Fibroblast of mammary gland (primary cell): ENCODE results near the gene PIP4K2A.

Source experiments
- DNase-seq: peaks from one replicate; pipeline ENCODE4 v3.0.0-alpha.2; 2010; ENCODE audit warnings: low read depth
- H3K4me3 ChIP-seq: 2 replicates; pipeline ENCODE4 v1.5.1; 2011; ENCODE audit warnings: low read depth, mild to moderate bottlenecking, low read length, moderate library complexity; ENCODE audit not compliant: control insufficient read depth
- CTCF ChIP-seq: conservative IDR thresholded peaks from 2 replicates; pipeline ENCODE4 v1.5.1; 2011; ENCODE audit warnings: low read depth, low read length, inconsistent platforms; ENCODE audit not compliant: control insufficient read depth, insufficient read depth

PIP4K2A gene

GRCh38 chr10:22604344-22605126 lies 109.8 kb downstream of the PIP4K2A start:
- no peak for TF ChIP-seq CTCF
- DNase-seq = no peak
- H3K4me3 ChIP-seq = no peak overlapping the region

GRCh38 chr10:22603581-22603980 lies 110.8 kb downstream of the PIP4K2A start:
- H3K4me3 ChIP-seq = no peak overlapping the region
- no peak for TF ChIP-seq CTCF
- no peak for DNase-seq

- no peak for DNase-seq
- TF ChIP-seq CTCF = no peak
- no peak overlapping the region for H3K4me3 ChIP-seq
Measured at GRCh38 chr10:22601618-22602017, 112.8 kb downstream of the PIP4K2A start.

GRCh38 chr10:22599636-22600228 lies 114.6 kb downstream of the PIP4K2A start:
- H3K4me3 ChIP-seq = no peak overlapping the region
- no peak for DNase-seq
- no peak for TF ChIP-seq CTCF

- H3K4me3 ChIP-seq = no peak overlapping the region
- TF ChIP-seq CTCF = no peak
- peak; percentile 81 for DNase-seq
Measured at GRCh38 chr10:22599048-22599561, 115.3 kb downstream of the PIP4K2A start.

GRCh38 chr10:22598478-22598877 lies 115.9 kb downstream of the PIP4K2A start:
- H3K4me3 ChIP-seq = no peak overlapping the region
- DNase-seq = no peak
- no peak for TF ChIP-seq CTCF

GRCh38 chr10:22597138-22597537 lies 117.2 kb downstream of the PIP4K2A start:
- TF ChIP-seq CTCF = no peak
- DNase-seq = no peak
- no peak overlapping the region for H3K4me3 ChIP-seq
